Measurements from ENCODE around the gene ASRGL1.
"Not testable (repeated sequence)": the region's sequence is repeated elsewhere in the genome, so short reads cannot be mapped to it uniquely, and the experiment has no call there.

The ASRGL1 gene

DNA sequence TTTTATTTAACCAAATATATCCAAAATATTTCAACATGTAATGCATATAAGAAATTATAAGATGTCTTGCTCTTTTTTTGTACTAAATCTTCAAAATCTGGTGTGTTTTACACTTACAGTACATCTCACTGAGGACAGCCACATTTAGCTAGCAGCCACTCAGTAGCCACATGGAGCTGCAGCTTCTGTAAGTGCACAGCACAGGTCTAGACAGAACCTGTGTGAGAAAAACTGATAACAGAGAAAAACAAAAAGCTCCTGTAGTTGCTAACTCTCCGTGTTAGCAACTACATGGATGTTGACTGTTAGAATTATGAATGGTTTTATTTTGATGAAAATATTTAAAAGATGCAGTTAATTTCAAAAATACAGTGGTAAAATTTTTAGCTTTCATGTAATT is 22.2 kb downstream of the ASRGL1 start:
- H3K9ac ChIP-seq (ENCODE audit: low read depth, low read length) = no peak overlapping the region
- H3K27me3 ChIP-seq (ENCODE audit: control insufficient read depth, insufficient read depth, low read length) = no peaks in the 10 kb centered on the region
- peaks cover 7% of the 10 kb centered on the region for H3K36me3 ChIP-seq (ENCODE audit: control insufficient read depth, insufficient read depth, low read length)
- H3K4me1 ChIP-seq (ENCODE audit: control insufficient read depth, insufficient read depth, low read length) = peaks cover 5% of the 10 kb centered on the region
- H3K4me3 ChIP-seq (ENCODE audit: low read depth, low read length) = no peak overlapping the region
- H3K9me3 ChIP-seq (ENCODE audit: control insufficient read depth, insufficient read depth, low read length) = no peaks in the 10 kb centered on the region

DNA sequence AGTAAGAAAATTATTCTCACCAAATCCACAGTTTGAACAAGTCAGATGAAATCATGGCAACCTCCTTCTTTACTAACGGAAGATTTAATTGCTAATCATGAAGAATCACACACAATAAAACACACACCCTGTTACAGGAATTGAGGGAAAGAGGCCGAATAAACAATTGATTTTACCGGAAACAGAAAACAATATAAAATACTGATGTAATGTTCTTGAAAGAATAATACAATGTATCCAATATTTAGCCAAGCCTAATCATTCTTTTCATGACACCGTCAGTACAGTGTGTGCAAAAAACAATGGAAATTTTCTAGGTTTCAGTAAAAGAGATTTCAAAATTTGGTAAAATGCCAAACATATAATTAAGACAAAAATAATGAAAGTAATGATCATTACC is 23.4 kb downstream of the ASRGL1 start:
- no peak overlapping the region for H3K4me3 ChIP-seq (ENCODE audit: low read depth, low read length)
- H3K9ac ChIP-seq (ENCODE audit: low read depth, low read length) = no peak overlapping the region
- no peaks in the 10 kb centered on the region for H3K27me3 ChIP-seq (ENCODE audit: control insufficient read depth, insufficient read depth, low read length)
- H3K4me1 ChIP-seq (ENCODE audit: control insufficient read depth, insufficient read depth, low read length) = peaks cover 4% of the 10 kb centered on the region
- no peaks in the 10 kb centered on the region for H3K9me3 ChIP-seq (ENCODE audit: control insufficient read depth, insufficient read depth, low read length)
- peaks cover 7% of the 10 kb centered on the region for H3K36me3 ChIP-seq (ENCODE audit: control insufficient read depth, insufficient read depth, low read length)

DNA sequence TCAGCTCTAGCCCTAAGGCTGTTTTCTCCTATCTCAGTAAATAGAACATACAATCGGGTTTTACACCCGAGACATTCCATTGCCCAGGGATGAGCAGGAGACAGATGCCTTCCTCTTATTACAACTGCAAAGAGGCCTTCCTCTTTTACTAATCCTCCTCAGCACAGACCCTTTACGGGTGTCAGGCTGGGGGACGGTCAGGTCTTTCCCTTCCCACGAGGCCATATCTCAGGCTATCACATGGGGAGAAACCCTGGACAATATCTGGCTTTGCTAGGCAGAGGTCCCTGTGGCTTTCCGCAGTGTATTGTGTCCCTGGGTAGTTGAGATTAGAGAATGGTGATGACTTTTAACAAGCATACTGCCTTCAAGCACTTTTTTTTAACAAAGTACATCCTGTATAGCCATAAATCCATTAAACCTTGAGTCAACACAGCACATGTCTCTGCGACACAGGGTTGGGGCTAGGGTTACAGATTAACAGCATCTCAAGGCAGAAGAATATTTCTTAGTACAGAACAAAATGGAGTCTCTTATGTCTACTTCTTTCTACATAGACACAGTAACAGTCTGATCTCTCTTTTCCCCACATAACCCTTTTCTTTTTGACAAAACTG is 31.7 kb downstream of the ASRGL1 start:
- H3K4me1 ChIP-seq (ENCODE audit: control insufficient read depth, insufficient read depth, low read length); H3K9ac ChIP-seq (ENCODE audit: low read depth, low read length); H3K27me3 ChIP-seq (ENCODE audit: control insufficient read depth, insufficient read depth, low read length); H3K9me3 ChIP-seq (ENCODE audit: control insufficient read depth, insufficient read depth, low read length); H3K4me3 ChIP-seq (ENCODE audit: low read depth, low read length); H3K36me3 ChIP-seq (ENCODE audit: control insufficient read depth, insufficient read depth, low read length): not testable (repeated sequence)

DNA sequence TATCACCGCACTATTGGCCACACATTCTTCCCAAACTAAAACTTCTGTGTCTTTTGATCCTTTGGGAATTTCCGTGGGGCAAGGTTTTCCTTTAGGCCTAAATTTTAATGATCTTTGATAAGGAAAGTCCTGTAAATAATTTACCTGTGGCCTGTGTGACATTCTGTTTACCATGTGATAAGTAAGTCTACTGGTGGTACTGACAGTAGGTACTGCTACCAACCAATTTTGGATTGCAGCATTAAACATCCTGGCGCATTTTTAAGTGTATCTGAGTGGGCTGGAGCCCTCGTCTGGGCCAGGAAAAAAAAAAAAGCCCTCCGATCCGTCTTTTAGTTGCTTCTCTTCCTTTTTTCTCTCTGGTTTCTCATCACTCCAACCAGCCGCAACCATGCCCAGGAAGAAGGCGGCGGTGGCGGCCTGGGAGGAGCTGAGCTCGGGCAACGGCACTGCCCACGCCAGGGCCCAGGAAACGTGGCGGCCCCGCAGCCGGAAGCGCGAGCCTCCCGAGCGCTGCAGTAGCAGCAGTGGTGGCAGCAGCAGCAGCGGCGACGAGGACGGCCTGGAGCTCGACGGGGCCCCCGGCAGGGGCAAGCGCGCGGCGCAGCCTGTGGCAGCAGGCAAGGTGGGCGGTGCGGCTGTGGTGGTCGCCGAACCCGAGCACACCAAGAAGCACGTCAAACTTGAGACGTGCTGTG is 33.6 kb downstream of the ASRGL1 start:
- Histone ChIP-seq H3K27me3 (ENCODE audit: control insufficient read depth, insufficient read depth, low read length) (no peaks in the 10 kb centered on the region), H3K4me1 (ENCODE audit: control insufficient read depth, insufficient read depth, low read length) (no peaks in the 10 kb centered on the region), H3K9ac (ENCODE audit: low read depth, low read length) (no peak overlapping the region), H3K4me3 (ENCODE audit: low read depth, low read length) (no peak overlapping the region), H3K9me3 (ENCODE audit: control insufficient read depth, insufficient read depth, low read length) (no peaks in the 10 kb centered on the region), H3K36me3 (ENCODE audit: control insufficient read depth, insufficient read depth, low read length) (no peaks in the 10 kb centered on the region)

DNA sequence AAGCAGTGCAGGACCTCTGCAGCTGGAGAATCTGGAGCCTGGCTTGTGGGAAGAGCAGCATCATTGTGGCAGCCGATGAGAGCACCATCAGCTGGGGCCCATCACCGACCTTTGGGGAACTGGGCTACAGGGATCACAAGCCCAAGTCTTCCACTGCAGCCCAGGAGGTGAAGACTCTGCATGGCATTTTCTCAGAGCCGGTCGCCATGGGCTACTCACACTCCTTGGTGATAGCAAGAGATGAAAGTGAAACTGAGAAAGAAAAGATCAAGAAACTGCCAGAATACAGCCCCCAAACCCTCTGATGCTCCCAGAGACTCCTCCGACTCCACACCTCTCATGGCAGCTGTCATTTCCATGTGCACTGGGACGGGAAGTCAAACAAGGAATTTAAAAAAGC is 35.6 kb downstream of the ASRGL1 start:
- Histone ChIP-seq H3K4me3 (ENCODE audit: low read depth, low read length) (no peak overlapping the region), H3K9ac (ENCODE audit: low read depth, low read length) (no peak overlapping the region), H3K36me3 (ENCODE audit: control insufficient read depth, insufficient read depth, low read length) (no peaks in the 10 kb centered on the region), H3K4me1 (ENCODE audit: control insufficient read depth, insufficient read depth, low read length) (no peaks in the 10 kb centered on the region), H3K27me3 (ENCODE audit: control insufficient read depth, insufficient read depth, low read length) (no peaks in the 10 kb centered on the region), H3K9me3 (ENCODE audit: control insufficient read depth, insufficient read depth, low read length) (no peaks in the 10 kb centered on the region)

DNA sequence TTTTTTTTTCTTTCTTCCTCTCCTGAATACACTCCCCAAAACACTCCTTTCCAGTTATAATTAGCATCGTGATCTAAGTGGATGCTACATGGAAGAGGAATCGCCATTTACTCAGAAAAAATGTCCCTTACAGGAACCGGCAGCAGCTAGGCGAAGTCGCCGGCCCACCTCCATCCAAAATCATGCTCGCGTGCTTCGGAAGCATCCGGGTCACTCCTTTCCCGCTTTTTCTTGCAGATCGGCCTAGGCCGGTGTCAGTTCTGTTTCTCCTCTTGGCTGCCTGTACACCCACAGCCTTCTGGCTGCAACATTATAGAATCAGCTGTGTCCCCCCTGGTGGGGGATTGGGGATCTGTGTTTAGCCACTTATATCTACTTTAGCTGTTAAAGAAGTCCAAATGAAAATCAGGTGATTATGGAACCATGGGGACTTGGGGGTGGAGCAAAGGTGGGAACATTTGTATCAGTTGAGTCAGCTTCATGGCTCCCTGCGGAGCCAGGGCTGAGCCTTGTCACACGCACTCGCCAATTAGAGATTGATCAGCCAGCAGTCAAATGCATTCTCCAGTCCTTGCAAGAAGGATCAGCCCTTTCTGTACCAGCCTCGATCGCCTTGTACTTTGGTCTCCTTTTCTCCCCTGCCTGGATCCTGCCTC is 36.3 kb downstream of the ASRGL1 start:
- no peak overlapping the region for H3K9ac ChIP-seq (ENCODE audit: low read depth, low read length)
- H3K9me3 ChIP-seq (ENCODE audit: control insufficient read depth, insufficient read depth, low read length) = no peaks in the 10 kb centered on the region
- no peak overlapping the region for H3K4me3 ChIP-seq (ENCODE audit: low read depth, low read length)
- no peaks in the 10 kb centered on the region for H3K4me1 ChIP-seq (ENCODE audit: control insufficient read depth, insufficient read depth, low read length)
- no peaks in the 10 kb centered on the region for H3K36me3 ChIP-seq (ENCODE audit: control insufficient read depth, insufficient read depth, low read length)
- no peaks in the 10 kb centered on the region for H3K27me3 ChIP-seq (ENCODE audit: control insufficient read depth, insufficient read depth, low read length)

DNA sequence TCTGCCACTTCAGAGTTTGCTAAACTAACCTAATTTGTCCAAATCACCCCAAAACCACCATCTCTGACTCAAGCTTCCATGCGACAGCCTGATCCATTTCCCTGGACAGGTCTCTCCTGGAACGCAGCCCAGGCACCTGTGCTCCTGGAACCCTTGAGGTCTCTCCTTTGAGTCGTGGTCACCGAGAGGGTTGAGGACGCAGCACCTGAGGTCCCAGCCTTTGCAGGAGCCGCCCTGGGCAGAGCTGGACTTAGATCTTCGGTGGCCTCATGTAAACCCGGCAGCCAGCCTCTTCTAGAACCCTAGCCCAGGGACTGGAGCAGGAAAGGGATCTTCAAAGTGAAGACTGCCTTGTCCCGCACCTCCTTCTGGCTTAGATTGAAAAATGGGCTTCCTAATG is 37.6 kb downstream of the ASRGL1 start:
- Histone ChIP-seq H3K9me3 (ENCODE audit: control insufficient read depth, insufficient read depth, low read length) (no peaks in the 10 kb centered on the region), H3K36me3 (ENCODE audit: control insufficient read depth, insufficient read depth, low read length) (no peaks in the 10 kb centered on the region), H3K4me1 (ENCODE audit: control insufficient read depth, insufficient read depth, low read length) (no peaks in the 10 kb centered on the region), H3K27me3 (ENCODE audit: control insufficient read depth, insufficient read depth, low read length) (no peaks in the 10 kb centered on the region), H3K4me3 (ENCODE audit: low read depth, low read length) (no peak overlapping the region), H3K9ac (ENCODE audit: low read depth, low read length) (no peak overlapping the region)

DNA sequence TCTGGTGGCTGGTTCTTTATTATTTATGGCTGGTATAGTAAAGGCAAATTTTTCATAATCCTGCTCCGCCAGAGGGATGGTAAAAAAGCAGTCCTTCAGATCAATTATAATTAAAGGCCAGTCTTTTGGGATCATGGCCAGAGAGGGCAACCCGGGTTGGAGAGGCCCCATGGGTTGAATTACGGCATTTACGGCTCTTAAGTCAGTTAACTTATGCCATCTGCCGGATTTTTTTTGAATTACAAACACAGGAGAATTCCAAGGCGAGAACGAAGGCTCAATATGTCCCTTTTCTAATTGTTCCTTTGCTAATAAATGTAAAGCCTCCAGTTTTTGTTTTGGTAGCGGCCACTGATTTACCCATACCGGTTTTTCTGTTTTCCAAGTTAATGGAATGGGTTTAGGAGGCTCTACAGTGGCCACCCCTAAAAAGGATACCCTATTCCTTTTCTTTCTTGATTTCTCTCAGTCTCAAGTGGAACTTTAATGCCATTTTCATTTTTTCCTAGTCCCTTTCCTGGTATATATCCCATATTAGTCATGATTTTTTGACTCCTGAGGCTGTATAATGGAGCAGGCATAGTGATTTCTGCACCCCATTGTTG is 41.3 kb downstream of the ASRGL1 start:
- not testable (repeated sequence) for H3K27me3 ChIP-seq (ENCODE audit: control insufficient read depth, insufficient read depth, low read length); H3K4me1 ChIP-seq (ENCODE audit: control insufficient read depth, insufficient read depth, low read length); H3K4me3 ChIP-seq (ENCODE audit: low read depth, low read length); H3K9ac ChIP-seq (ENCODE audit: low read depth, low read length); H3K36me3 ChIP-seq (ENCODE audit: control insufficient read depth, insufficient read depth, low read length); H3K9me3 ChIP-seq (ENCODE audit: control insufficient read depth, insufficient read depth, low read length)

DNA sequence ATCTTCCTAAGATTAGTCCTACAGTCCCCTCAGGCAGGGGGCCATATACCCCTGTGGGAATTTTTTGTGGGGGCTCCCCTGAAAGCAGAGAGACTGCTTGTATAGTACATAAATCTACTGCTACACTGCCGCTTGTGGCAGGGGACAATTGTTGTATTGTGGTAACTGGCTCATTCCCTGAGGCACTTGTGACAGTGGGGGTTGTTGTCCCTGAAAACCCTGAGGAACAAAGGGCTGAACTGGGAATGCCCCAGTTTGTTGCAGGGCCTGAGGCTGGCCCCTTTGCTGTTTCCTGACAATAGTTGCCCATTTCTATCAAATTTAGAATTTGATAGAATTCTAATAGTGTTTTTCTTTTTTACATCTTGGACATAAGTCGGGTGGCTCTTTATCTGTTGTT is 42.3 kb downstream of the ASRGL1 start:
- H3K4me3 ChIP-seq (ENCODE audit: low read depth, low read length); H3K4me1 ChIP-seq (ENCODE audit: control insufficient read depth, insufficient read depth, low read length); H3K27me3 ChIP-seq (ENCODE audit: control insufficient read depth, insufficient read depth, low read length); H3K9ac ChIP-seq (ENCODE audit: low read depth, low read length); H3K36me3 ChIP-seq (ENCODE audit: control insufficient read depth, insufficient read depth, low read length); H3K9me3 ChIP-seq (ENCODE audit: control insufficient read depth, insufficient read depth, low read length): not testable (repeated sequence)

DNA sequence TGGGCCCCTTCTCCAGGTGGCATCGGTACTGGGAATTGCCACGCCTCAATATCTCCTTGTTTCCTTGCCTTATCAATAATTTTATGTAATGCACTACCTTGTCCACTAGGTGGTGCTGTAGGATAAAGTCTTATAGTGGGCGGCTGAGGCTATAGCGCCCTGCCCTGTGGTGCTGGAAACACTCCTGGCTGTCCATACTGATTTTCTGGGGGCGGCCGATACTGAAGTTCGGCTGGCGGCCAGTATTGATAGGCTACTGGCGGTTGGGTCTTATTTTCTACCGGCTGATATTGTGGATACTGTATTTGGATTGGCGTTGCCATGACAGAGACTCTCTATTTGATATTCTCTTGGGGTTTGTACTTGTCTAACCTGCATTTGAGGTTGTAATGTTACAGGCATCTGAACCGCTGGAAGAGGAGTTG is 43.6 kb downstream of the ASRGL1 start:
- not testable (repeated sequence) for H3K27me3 ChIP-seq (ENCODE audit: control insufficient read depth, insufficient read depth, low read length); H3K9me3 ChIP-seq (ENCODE audit: control insufficient read depth, insufficient read depth, low read length); H3K9ac ChIP-seq (ENCODE audit: low read depth, low read length); H3K36me3 ChIP-seq (ENCODE audit: control insufficient read depth, insufficient read depth, low read length); H3K4me1 ChIP-seq (ENCODE audit: control insufficient read depth, insufficient read depth, low read length); H3K4me3 ChIP-seq (ENCODE audit: low read depth, low read length)

DNA sequence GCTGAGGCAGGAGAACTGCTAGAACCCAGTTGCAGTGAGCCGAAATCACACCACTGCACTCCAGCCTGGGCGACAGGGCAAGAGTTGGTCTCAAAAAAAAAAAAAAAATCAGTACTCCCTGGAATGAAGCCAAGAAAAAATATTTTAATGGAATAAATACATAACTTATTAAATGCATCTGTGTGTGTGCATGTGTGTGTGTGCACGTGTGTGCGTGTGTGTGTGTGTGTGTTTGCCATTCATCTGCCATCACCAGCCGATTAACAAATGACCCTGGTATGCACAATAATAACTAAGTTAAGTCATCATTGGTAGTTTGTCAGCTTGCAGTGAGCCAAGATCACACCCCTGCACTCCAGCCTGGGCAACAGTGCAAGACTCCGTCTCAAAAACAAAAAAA is 46.6 kb downstream of the ASRGL1 start:
- no peak overlapping the region for H3K9ac ChIP-seq (ENCODE audit: low read depth, low read length)
- H3K4me1 ChIP-seq (ENCODE audit: control insufficient read depth, insufficient read depth, low read length) = no peaks in the 10 kb centered on the region
- H3K4me3 ChIP-seq (ENCODE audit: low read depth, low read length) = no peak overlapping the region
- H3K36me3 ChIP-seq (ENCODE audit: control insufficient read depth, insufficient read depth, low read length) = no peaks in the 10 kb centered on the region
- no peaks in the 10 kb centered on the region for H3K27me3 ChIP-seq (ENCODE audit: control insufficient read depth, insufficient read depth, low read length)
- H3K9me3 ChIP-seq (ENCODE audit: control insufficient read depth, insufficient read depth, low read length) = no peaks in the 10 kb centered on the region

DNA sequence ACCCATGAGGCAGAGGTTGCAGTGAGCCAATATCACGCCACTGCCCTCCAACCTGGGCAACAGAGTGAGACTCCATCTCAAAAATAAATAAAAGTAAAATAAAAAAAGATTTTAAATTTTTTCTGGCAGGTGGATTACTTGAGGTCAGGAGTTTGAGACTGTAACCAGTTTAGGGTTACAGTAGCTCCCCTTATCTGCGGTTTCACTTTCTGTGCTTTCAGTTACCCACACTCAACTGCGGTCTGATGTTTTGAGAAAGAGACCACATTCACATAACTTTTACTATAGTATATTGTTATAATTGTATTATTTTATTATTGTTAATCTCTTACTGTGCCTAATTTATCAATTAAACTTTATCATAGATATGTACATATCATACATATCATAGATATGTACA is 48.8 kb downstream of the ASRGL1 start:
- H3K27me3 ChIP-seq (ENCODE audit: control insufficient read depth, insufficient read depth, low read length); H3K36me3 ChIP-seq (ENCODE audit: control insufficient read depth, insufficient read depth, low read length); H3K4me1 ChIP-seq (ENCODE audit: control insufficient read depth, insufficient read depth, low read length); H3K9me3 ChIP-seq (ENCODE audit: control insufficient read depth, insufficient read depth, low read length); H3K9ac ChIP-seq (ENCODE audit: low read depth, low read length); H3K4me3 ChIP-seq (ENCODE audit: low read depth, low read length): not testable (repeated sequence)

All from iPS-15b (cell line).